Astrocyte (in vitro differentiated cells and primary cell): ENCODE data around the gene NYNRIN.

Experiments
- CTCF ChIP-seq: IDR thresholded peaks from 2 replicates; pipeline ENCODE4 v1.5.1; 2011; ENCODE audit warnings: low read depth, mild to moderate bottlenecking, inconsistent platforms, low read length, moderate library complexity; ENCODE audit not compliant: insufficient read depth
- EZH2 ChIP-seq: IDR thresholded peaks from 2 replicates; pipeline ENCODE4 v1.6.1; 2012; ENCODE audit warnings: mild to moderate bottlenecking, low read length, inconsistent platforms; ENCODE audit not compliant: insufficient read depth

DNA sequence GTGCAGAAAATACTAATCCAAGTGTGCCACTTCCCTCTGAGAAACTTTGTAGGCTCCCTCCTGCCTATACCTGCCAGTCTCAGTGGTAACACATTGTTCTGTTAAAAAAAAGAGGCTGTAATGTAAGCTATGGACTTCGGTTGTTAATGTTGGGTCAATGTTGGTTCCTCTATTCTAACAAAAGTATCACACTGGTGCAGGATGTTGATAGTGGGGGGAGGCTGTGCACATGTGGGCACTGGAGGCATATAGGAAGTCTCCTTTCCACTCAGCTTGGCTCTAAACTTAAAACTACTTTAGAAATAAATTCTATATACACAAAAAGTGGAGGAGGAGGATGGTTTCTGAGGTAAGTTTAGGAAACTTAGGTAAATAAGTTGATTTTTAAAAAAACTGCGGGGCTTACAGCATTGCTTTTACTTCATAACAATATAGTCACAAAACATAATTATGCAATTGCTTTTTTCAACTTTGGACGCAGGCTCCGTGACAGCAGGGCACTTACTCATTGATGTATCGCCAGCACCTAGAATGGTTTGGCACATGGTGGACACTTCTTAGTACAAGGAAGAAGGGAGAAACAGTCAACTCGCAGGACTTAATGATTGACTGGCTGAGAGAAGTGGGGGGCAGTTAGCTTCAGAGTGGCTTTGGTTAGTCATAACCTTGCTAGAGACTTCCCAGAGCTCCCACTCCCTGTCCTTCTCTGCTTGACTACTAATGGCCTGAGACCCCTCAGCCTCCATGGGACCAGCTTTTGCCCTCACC, 7.9 kb upstream of the NYNRIN start:
- TF ChIP-seq CTCF = no peak
- no peak for TF ChIP-seq EZH2
